MM.1S (cell line): ENCODE data around the gene TDRD1.

Experiments used
- DNase-seq: peaks from one replicate; pipeline ENCODE4 v3.0.0-alpha.2; 2015
- H2AFZ ChIP-seq: fragments of 300-600 bp; sonication (generic); 2 replicates; pipeline ENCODE4 v1.6.0; 2016; ENCODE audit warnings: antibody characterized with exemption, low read length
- H3F3A ChIP-seq: fragments of 300-600 bp; sonication (generic); 2 replicates; pipeline ENCODE4 v1.6.1; 2016; ENCODE audit warnings: mild to moderate bottlenecking, antibody characterized with exemption, low read length, moderate library complexity, mixed read lengths; ENCODE audit not compliant: insufficient read depth
- H3K27ac ChIP-seq: fragments of 300-600 bp; sonication (generic); 2 replicates; pipeline ENCODE4 v1.5.1; 2016; ENCODE audit warnings: mild to moderate bottlenecking, low read length
- H3K27me3 ChIP-seq: fragments of 300-600 bp; sonication (generic); replicated peaks from 2 replicates; pipeline ENCODE4 v1.6.0; 2016; ENCODE audit warnings: low read length; ENCODE audit not compliant: insufficient read depth
- H3K36me3 ChIP-seq: fragments of 300-600 bp; sonication (generic); replicated peaks from 2 replicates; pipeline ENCODE4 v1.6.1; 2016; ENCODE audit warnings: mild to moderate bottlenecking, low read length, mixed read lengths; ENCODE audit not compliant: insufficient read depth
- H3K4me1 ChIP-seq: fragments of 300-600 bp; sonication (generic); 2 replicates; pipeline ENCODE4 v1.6.1; 2016; ENCODE audit warnings: low read length, mixed read lengths
- H3K4me2 ChIP-seq: fragments of 300-600 bp; sonication (generic); 2 replicates; pipeline ENCODE4 v1.6.0; 2016; ENCODE audit warnings: low read depth, low read length
- H3K4me3 ChIP-seq: fragments of 300-600 bp; sonication (generic); 2 replicates; pipeline ENCODE4 v1.5.1; 2016; ENCODE audit warnings: low read length, mixed read lengths
- H3K79me2 ChIP-seq: fragments of 300-600 bp; sonication (generic); 2 replicates; pipeline ENCODE4 v1.6.1; 2016; ENCODE audit warnings: mixed run types, low read length, mixed read lengths
- H3K9ac ChIP-seq: fragments of 300-600 bp; sonication (generic); 2 replicates; pipeline ENCODE4 v1.6.1; 2016; ENCODE audit warnings: low read length, mixed read lengths
- H3K9me2 ChIP-seq: fragments of 300-600 bp; sonication (generic); replicated peaks from 2 replicates; pipeline ENCODE4 v1.6.1; 2016; ENCODE audit warnings: mild to moderate bottlenecking, low read length, mixed read lengths; ENCODE audit not compliant: insufficient read depth
- H3K9me3 ChIP-seq: fragments of 300-600 bp; sonication (generic); replicated peaks from 2 replicates; pipeline ENCODE4 v1.6.1; 2016; ENCODE audit warnings: mild to moderate bottlenecking, low read length, mixed read lengths; ENCODE audit not compliant: insufficient read depth
- H4K20me1 ChIP-seq: fragments of 300-600 bp; sonication (generic); 2 replicates; pipeline ENCODE4 v1.6.1; 2016; ENCODE audit warnings: mild to moderate bottlenecking, low read length, moderate library complexity, mixed read lengths; ENCODE audit not compliant: insufficient read depth
- CTCF ChIP-seq: fragments of 300-600 bp; sonication (generic); IDR thresholded peaks from 2 replicates; pipeline ENCODE4 v1.5.1; 2016; ENCODE audit warnings: antibody characterized with exemption, low read length, mixed read lengths
- EZH2 ChIP-seq: fragments of 300-600 bp; sonication (generic); optimal IDR thresholded peaks from 2 replicates; pipeline ENCODE3; 2017; ENCODE audit warnings: low read depth, mild to moderate bottlenecking, antibody characterized with exemption, low read length, mixed read lengths
- EZH2phosphoT487 ChIP-seq: fragments of 300-600 bp; sonication (generic); IDR thresholded peaks from 2 replicates; pipeline ENCODE4 v1.6.1; 2018; ENCODE audit warnings: antibody characterized with exemption, low read length

Gene TDRD1

GRCh38 chr10:114173921-114174694, 5.0 kb upstream of the TDRD1 start, which contains the start of gene CCDC186:
Gene CCDC186, minus strand, starts transcription at chr10:114174203. Its CDS starts 10,935 bp downstream, at chr10:114163268.
- no peaks in the 10 kb centered on the region for H4K20me1 ChIP-seq
- DNase-seq, result peak; percentile 99
- peaks cover 11% of the 10 kb centered on the region for H3F3A ChIP-seq
- peak within 1 kb of the TSS; percentile 90 for H2AFZ ChIP-seq
- H3K4me3 ChIP-seq, result peak within 1 kb of the TSS; percentile 91
- H3K4me2 ChIP-seq, result peak within 1 kb of the TSS; percentile 88
- no peaks in the 10 kb centered on the region for H3K9me3 ChIP-seq
- peak within 1 kb of the TSS; percentile 97 for H3K9ac ChIP-seq
- peaks cover 49% of the 10 kb centered on the region for H3K79me2 ChIP-seq
- peak within 1 kb of the TSS; percentile 69 for H3K27ac ChIP-seq
- no peaks in the 10 kb centered on the region for H3K27me3 ChIP-seq
- TF ChIP-seq EZH2phosphoT487 (no peak), CTCF (no peak), EZH2 (no peak)
- H3K36me3 ChIP-seq, result peaks cover 3% of the 10 kb centered on the region; the same call in 1 of the 2 replicates
- H3K4me1 ChIP-seq, result peaks cover 10% of the 10 kb centered on the region
- no peaks in the 10 kb centered on the region for H3K9me2 ChIP-seq

GRCh38 chr10:114174695-114175188, 4.4 kb upstream of the TDRD1 start:
- DNase-seq, result peak; percentile 90

GRCh38 chr10:114175667-114176066, 3.5 kb upstream of the TDRD1 start:
- Histone ChIP-seq H2AFZ (no peak overlapping the region), H3F3A (peaks cover 11% of the 10 kb centered on the region), H3K27ac (no peak overlapping the region), H3K9me2 (no peaks in the 10 kb centered on the region), H3K4me3 (no peak overlapping the region), H4K20me1 (no peaks in the 10 kb centered on the region), H3K27me3 (no peaks in the 10 kb centered on the region), H3K79me2 (peaks cover 34% of the 10 kb centered on the region), H3K9ac (no peak overlapping the region), H3K36me3 (no peaks in the 10 kb centered on the region), H3K9me3 (no peaks in the 10 kb centered on the region), H3K4me2 (no peak overlapping the region), H3K4me1 (peaks cover 10% of the 10 kb centered on the region)
- DNase-seq, result no peak
- TF ChIP-seq EZH2phosphoT487 (no peak), CTCF (no peak), EZH2 (no peak)

More at GRCh38 chr10:114174695-114175188, 4.4 kb upstream of the TDRD1 start:
- peaks cover 10% of the 10 kb centered on the region for H3K4me1 ChIP-seq
- H3K4me3 ChIP-seq, result peak overlapping the region; percentile 91
- H4K20me1 ChIP-seq, result no peaks in the 10 kb centered on the region
- H3K27ac ChIP-seq, result peak overlapping the region; percentile 62
- H3K9me3 ChIP-seq, result no peaks in the 10 kb centered on the region
- peaks cover 43% of the 10 kb centered on the region for H3K79me2 ChIP-seq
- TF ChIP-seq EZH2, result no peak
- no peak for TF ChIP-seq EZH2phosphoT487
- TF ChIP-seq CTCF, result no peak
- peak overlapping the region; percentile 90 for H2AFZ ChIP-seq
- H3F3A ChIP-seq, result peaks cover 11% of the 10 kb centered on the region
- peak overlapping the region; percentile 50; the same call in 1 of the 2 replicates for H3K9ac ChIP-seq
- H3K9me2 ChIP-seq, result no peaks in the 10 kb centered on the region
- no peaks in the 10 kb centered on the region for H3K27me3 ChIP-seq
- peaks cover 3% of the 10 kb centered on the region; the same call in 1 of the 2 replicates for H3K36me3 ChIP-seq
- H3K4me2 ChIP-seq, result peak overlapping the region; percentile 88
